HS-5 (cell line): ENCODE measurements around the gene PPP2R2C.

Source experiments
- DNase-seq: peaks from one replicate; pipeline ENCODE4 v3.0.0-alpha.2; 2012; ENCODE audit warnings: low read depth

Gene PPP2R2C

GRCh38 chr4:6282314-6282771 lies 190.1 kb downstream of the PPP2R2C start:
- DNase-seq = no peak

GRCh38 chr4:6281436-6282313 lies 190.7 kb downstream of the PPP2R2C start:
- DNase-seq = no peak

GRCh38 chr4:6280365-6280996 lies 191.9 kb downstream of the PPP2R2C start:
- DNase-seq = no peak

- DNase-seq = no peak
These were observed 192.7 kb downstream of the PPP2R2C start for GRCh38 chr4:6279582-6280289.

- DNase-seq = no peak
These were observed 193.6 kb downstream of the PPP2R2C start for GRCh38 chr4:6278801-6279197.

GRCh38 chr4:6277935-6278800 lies 194.2 kb downstream of the PPP2R2C start:
- no peak for DNase-seq

GRCh38 chr4:6277139-6277802 lies 195.1 kb downstream of the PPP2R2C start:
- DNase-seq = no peak

GRCh38 chr4:6275898-6276806 lies 196.3 kb downstream of the PPP2R2C start:
- no peak for DNase-seq

GRCh38 chr4:6275351-6275750 lies 197.1 kb downstream of the PPP2R2C start:
- DNase-seq = no peak

- no peak for DNase-seq
These were observed 198.8 kb downstream of the PPP2R2C start for GRCh38 chr4:6273661-6273990.

GRCh38 chr4:6272863-6273660 lies 199.4 kb downstream of the PPP2R2C start:
- peak; percentile 46 for DNase-seq

- no peak for DNase-seq
These were observed 200.5 kb downstream of the PPP2R2C start for GRCh38 chr4:6271701-6272465.

GRCh38 chr4:6271206-6271605 lies 201.2 kb downstream of the PPP2R2C start:
- no peak for DNase-seq

- no peak for DNase-seq
These were observed 201.7 kb downstream of the PPP2R2C start for GRCh38 chr4:6270636-6271121.
